GM12878 (cell line): ENCODE measurements around the gene PRICKLE4. TPM values are rescaled to one million over a fixed set of nuclear protein-coding genes. Genes with fewer than 3 reads are reported as not detected.

Experiments used
- ATAC-seq: fragments of 200-7000 bp; cut with Tn5 transposase; 3 replicates; pipeline ENCODE4 v1.9.1; 2020; ENCODE audit warnings: mild to moderate bottlenecking, moderate library complexity
- BruUV-seq: library from RNA; stranded (reverse); fragments of 400-500 nt; replicated peaks from 2 replicates; lab custom pipeline; 2021; lab: Mats Ljungman, UMichigan
- CTCF ChIA-PET: fragments of 300-600 bp; sonication (Branson Sonifier 250); formaldehyde crosslinking; extraction: SDS; loops from one replicate; lab custom pipeline; 2021; ENCODE audit warnings: inconsistent platforms; lab: Yijun Ruan, JAX
- POLR2A ChIA-PET: fragments of 350-600 bp; formaldehyde crosslinking; extraction: SDS; loops from one replicate; lab custom pipeline; 2021; ENCODE audit warnings: inconsistent platforms; lab: Charles Lee
- RAD21 ChIA-PET: fragments of 300-600 bp; sonication (Branson Sonifier 250); formaldehyde crosslinking; loops from one replicate; lab custom pipeline; 2023; ENCODE audit warnings: antibody characterized with exemption; ENCODE audit not compliant: unreplicated experiment; lab: Charles Lee
- SMC1A ChIA-PET: fragments of 300-600 bp; sonication (Branson Sonifier 250); formaldehyde crosslinking; loops from one replicate; lab custom pipeline; 2023; ENCODE audit not compliant: unreplicated experiment, uncharacterized antibody; lab: Charles Lee
- DNase-seq: peaks from one replicate; pipeline ENCODE4 v3.0.0-alpha.2; 2011; ENCODE audit warnings: low read depth, low spot score
- FAIRE-seq: peaks from 3 replicates; lab custom pipeline; 2011; peaks lifted over from hg19 to GRCh38; lab: Jason Lieb, UNC
- H2AFZ ChIP-seq: 2 replicates; pipeline ENCODE4 v1.6.0; 2011; ENCODE audit warnings: low read depth, low read length, control low read depth; ENCODE audit not compliant: control insufficient read depth
- H3K27ac ChIP-seq: 2 replicates; pipeline ENCODE4 v1.5.1; 2011; ENCODE audit warnings: control low read depth; ENCODE audit not compliant: control insufficient read depth, insufficient read depth
- H3K27me3 ChIP-seq, 2 experiments: replicated peaks in 1 of 2; 2 replicates each; pipeline versions ENCODE4 v1.6.0 to v1.6.1; 2011; ENCODE audit warnings: low read length in 1 of 2; ENCODE audit not compliant: control insufficient read depth in 2 of 2, insufficient read depth in 2 of 2
- H3K36me3 ChIP-seq, 2 experiments: 2 replicates each; pipeline ENCODE4 v1.5.1; 2011; ENCODE audit warnings: low read length in 1 of 2; ENCODE audit not compliant: control insufficient read depth in 2 of 2, insufficient read depth in 2 of 2
- H3K4me1 ChIP-seq: 2 replicates; pipeline ENCODE4 v1.6.1; 2011; ENCODE audit warnings: mild to moderate bottlenecking, low read length, moderate library complexity, mixed read lengths; ENCODE audit not compliant: control insufficient read depth, insufficient read depth
- H3K4me2 ChIP-seq: 2 replicates; pipeline ENCODE4 v1.6.0; 2011; ENCODE audit warnings: control low read depth; ENCODE audit not compliant: control insufficient read depth, insufficient read depth
- H3K4me3 ChIP-seq: fragments of 200-600 bp; sonication (generic); 2 replicates; pipeline ENCODE4 v1.5.1; 2016
- H3K79me2 ChIP-seq: 2 replicates; pipeline ENCODE4 v1.6.0; 2011; ENCODE audit warnings: low read length; ENCODE audit not compliant: control insufficient read depth, insufficient read depth
- H3K9ac ChIP-seq: 2 replicates; pipeline ENCODE4 v1.8.0; 2011; ENCODE audit warnings: low read length, control low read depth, mixed read lengths; ENCODE audit not compliant: control insufficient read depth, insufficient read depth
- H3K9me3 ChIP-seq: replicated peaks from 3 replicates; pipeline ENCODE4 v1.5.1; 2011; ENCODE audit warnings: mild to moderate bottlenecking, low read length; ENCODE audit not compliant: control insufficient read depth, insufficient read depth
- H4K20me1 ChIP-seq: 2 replicates; pipeline ENCODE4 v1.6.0; 2011; ENCODE audit not compliant: control insufficient read depth, insufficient read depth
- BCL11A ChIP-seq: IDR thresholded peaks from 2 replicates; pipeline ENCODE4 v1.6.1; 2011; ENCODE audit warnings: low read depth, low read length
- CHD2 ChIP-seq: IDR thresholded peaks from 2 replicates; pipeline ENCODE4 v1.6.1; 2011; ENCODE audit warnings: low read depth, low read length, improper control_type of control experiment, borderline replicate concordance
- E4F1 ChIP-seq: fragments of 450-650 bp; IDR thresholded peaks from 2 replicates; pipeline ENCODE4 v1.6.1; 2018; ENCODE audit warnings: borderline replicate concordance, mild to moderate bottlenecking; ENCODE audit not compliant: partially characterized antibody
- JUNB ChIP-seq: IDR thresholded peaks from 2 replicates; pipeline ENCODE4 v1.6.1; 2016; ENCODE audit warnings: antibody characterized with exemption, mild to moderate bottlenecking
- MXI1 ChIP-seq: fragments of 150-350 bp; IDR thresholded peaks from 2 replicates; pipeline ENCODE4 v1.6.1; 2011; ENCODE audit warnings: low read depth, mild to moderate bottlenecking, inconsistent platforms, low read length, improper control_type of control experiment
- PRDM15 ChIP-seq: fragments of 450-650 bp; formaldehyde crosslinking; IDR thresholded peaks from 2 replicates; pipeline ENCODE4 v1.4.0; 2020; ENCODE audit warnings: mild to moderate bottlenecking, moderate library complexity
- WGBS: methylation state at CpG from one replicate; pipeline ENCODE4 v1.1.6; 2016; ENCODE audit warnings: low lambda C conversion rate; ENCODE audit not compliant: insufficient replicate concordance, insufficient coverage; ENCODE audit errors: missing lambda C conversion rate; 5-methylcytosine and 5-hydroxymethylcytosine counted together
- in situ Hi-C: fragments of 300-500 bp; cut with MboI; formaldehyde crosslinking; loops from 9 replicates; pipeline ENCODE4 v1.14.3; 2018; ENCODE audit warnings: mixed read lengths
- intact Hi-C: fragments of 100-400 bp; cut with micrococcal nuclease; formaldehyde crosslinking; loops from one replicate; pipeline ENCODE4 v1.14.2; 2022; ENCODE audit not compliant: unreplicated experiment
- polyA plus RNA-seq, 11 experiments: library from polyadenylated mRNA; depleted of rRNA in 4 of 11; unstranded in 6 of 11; stranded (reverse) in 5 of 11; fragments of >200 nt; fragmentation: Nextera tagmentation in 4 of 11; fragmentation: Illumina TruSeq in 1 of 11; extraction: Ambion mirVana in 4 of 11; extraction: Trizol in 1 of 11; gene quantifications; 1 replicate in 1 of 11; 2 replicates in 10 of 11; pipeline versions ENCODE4 v1.2.1 to v1.2.3, GENCODE V29; 2011 to 2016; ENCODE audit warnings: inconsistent platforms in 2 of 11, missing spikeins in 2 of 11, low read depth in 1 of 11
- total RNA-seq, 4 experiments: library from RNA; depleted of rRNA in 3 of 4; stranded (reverse); fragments of >200 nt in 3 of 4; fragmentation: Illumina TruSeq in 1 of 4; extraction: Trizol in 1 of 4; gene quantifications; 2 replicates each; pipeline versions ENCODE4 v1.2.1 to v1.2.3, GENCODE V29; 2013 to 2021
- TF ChIP-seq, protein P1 (sequence below): IDR thresholded peaks from 2 replicates; pipeline ENCODE4 v1.6.1; 2011; ENCODE audit warnings: borderline replicate concordance, low read depth, mild to moderate bottlenecking, moderate library complexity, mixed read lengths, low read length; ENCODE audit not compliant: insufficient read depth; ENCODE audit errors: extremely low read length
- TF ChIP-seq, protein P2 (sequence below): fragments of 150-350 bp; IDR thresholded peaks from 2 replicates; pipeline ENCODE4 v1.6.1; 2016; ENCODE audit warnings: low read depth, low read length

PRICKLE4 gene
- total and polyA plus RNA-seq, 10 of the 15 experiments (the other 5 are each of a cell fraction or from before 2014, with no cell fraction given) = 0.33 to 0.85 (median 0.35) TPM; not detected in 7

GRCh38 chr6:41748102-41748477 lies 32.5 kb upstream of the PRICKLE4 start:
- intact Hi-C loops = no loop called here
- Histone ChIP-seq H3K27ac (no peak overlapping the region), H3K4me3 (no peak overlapping the region), H3K79me2 (no peaks in the 10 kb centered on the region), H3K9ac (no peak overlapping the region), H4K20me1 (no peaks in the 10 kb centered on the region), H2AFZ (no peak overlapping the region), H3K36me3 (no peaks in the 10 kb centered on the region), H3K4me1 (no peaks in the 10 kb centered on the region), H3K27me3 (no peaks in the 10 kb centered on the region; a peak in 1 of 4 replicates), H3K9me3 (no peaks in the 10 kb centered on the region), H3K4me2 (no peak overlapping the region)
- POLR2A ChIA-PET = interaction anchor here (0.6 kb wide), 1 partner anchor 414 kb away, joined by 3 read pairs; no protein-coding TSS in a partner anchor
- DNase-seq = no peak
- SMC1A ChIA-PET = interaction anchor here (0.6 to 1.1 kb wide), 2 partner anchors 30 to 162 kb away, joined by 3 read pairs; no protein-coding TSS in a partner anchor
- no TSS peak for BruUV-seq
- ATAC-seq = no peak
- 78% methylated on average over 6 of the region's 6 CpGs for WGBS
- FAIRE-seq = no peak
- in situ Hi-C loops = no loop called here
- CTCF ChIA-PET = no interaction called here
- RAD21 ChIA-PET = no interaction called here
- TF ChIP-seq JUNB = no peak
- TF ChIP-seq, protein P1, sequence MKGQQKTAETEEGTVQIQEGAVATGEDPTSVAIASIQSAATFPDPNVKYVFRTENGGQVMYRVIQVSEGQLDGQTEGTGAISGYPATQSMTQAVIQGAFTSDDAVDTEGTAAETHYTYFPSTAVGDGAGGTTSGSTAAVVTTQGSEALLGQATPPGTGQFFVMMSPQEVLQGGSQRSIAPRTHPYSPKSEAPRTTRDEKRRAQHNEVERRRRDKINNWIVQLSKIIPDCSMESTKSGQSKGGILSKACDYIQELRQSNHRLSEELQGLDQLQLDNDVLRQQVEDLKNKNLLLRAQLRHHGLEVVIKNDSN = no peak
- TF ChIP-seq E4F1 = no peak
- TF ChIP-seq, protein P2, sequence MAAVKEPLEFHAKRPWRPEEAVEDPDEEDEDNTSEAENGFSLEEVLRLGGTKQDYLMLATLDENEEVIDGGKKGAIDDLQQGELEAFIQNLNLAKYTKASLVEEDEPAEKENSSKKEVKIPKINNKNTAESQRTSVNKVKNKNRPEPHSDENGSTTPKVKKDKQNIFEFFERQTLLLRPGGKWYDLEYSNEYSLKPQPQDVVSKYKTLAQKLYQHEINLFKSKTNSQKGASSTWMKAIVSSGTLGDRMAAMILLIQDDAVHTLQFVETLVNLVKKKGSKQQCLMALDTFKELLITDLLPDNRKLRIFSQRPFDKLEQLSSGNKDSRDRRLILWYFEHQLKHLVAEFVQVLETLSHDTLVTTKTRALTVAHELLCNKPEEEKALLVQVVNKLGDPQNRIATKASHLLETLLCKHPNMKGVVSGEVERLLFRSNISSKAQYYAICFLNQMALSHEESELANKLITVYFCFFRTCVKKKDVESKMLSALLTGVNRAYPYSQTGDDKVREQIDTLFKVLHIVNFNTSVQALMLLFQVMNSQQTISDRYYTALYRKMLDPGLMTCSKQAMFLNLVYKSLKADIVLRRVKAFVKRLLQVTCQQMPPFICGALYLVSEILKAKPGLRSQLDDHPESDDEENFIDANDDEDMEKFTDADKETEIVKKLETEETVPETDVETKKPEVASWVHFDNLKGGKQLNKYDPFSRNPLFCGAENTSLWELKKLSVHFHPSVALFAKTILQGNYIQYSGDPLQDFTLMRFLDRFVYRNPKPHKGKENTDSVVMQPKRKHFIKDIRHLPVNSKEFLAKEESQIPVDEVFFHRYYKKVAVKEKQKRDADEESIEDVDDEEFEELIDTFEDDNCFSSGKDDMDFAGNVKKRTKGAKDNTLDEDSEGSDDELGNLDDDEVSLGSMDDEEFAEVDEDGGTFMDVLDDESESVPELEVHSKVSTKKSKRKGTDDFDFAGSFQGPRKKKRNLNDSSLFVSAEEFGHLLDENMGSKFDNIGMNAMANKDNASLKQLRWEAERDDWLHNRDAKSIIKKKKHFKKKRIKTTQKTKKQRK = no peak
- TF ChIP-seq BCL11A = no peak
- no peak for TF ChIP-seq CHD2
- no peak for TF ChIP-seq MXI1
- no peak for TF ChIP-seq PRDM15
